Skin of body (tissue), 2 donors: ENCODE results near the gene DIPK2B. TPM values are rescaled to one million over a fixed set of nuclear protein-coding genes. Genes with fewer than 3 reads are reported as not detected.

Source experiments
- DNase-seq: peaks from one replicate; lab custom pipeline; 2025; lab: John Stamatoyannopoulos, UW
- total RNA-seq: library from RNA; depleted of rRNA; stranded (reverse); fragments of >200 nt; gene quantifications from one replicate; pipeline ENCODE4 v1.2.3, GENCODE V29; 2014

Gene DIPK2B
- total RNA-seq, 1 donor from 2014 or later, result 12.2 TPM

GRCh38 chrX:45157647-45158046 is 43.0 kb downstream of the DIPK2B start:
- no peak for DNase-seq

- DNase-seq, result no peak
Measured at GRCh38 chrX:45154462-45154861, 46.2 kb downstream of the DIPK2B start.

- DNase-seq, result no peak
Measured at GRCh38 chrX:45154033-45154360, 46.7 kb downstream of the DIPK2B start.
